ENCODE measurements around the gene KPTN. TPM values are rescaled to one million over a fixed set of nuclear protein-coding genes. Genes with fewer than 3 reads are reported as not detected.

Gene KPTN
- total RNA-seq, 4 donors from 2014 or later: 3.5 to 9.0 (median 5.9) TPM

GRCh38 chr19:47469363-47469700, 14.7 kb downstream of the KPTN start:
- DNase-seq (ENCODE audit: low spot score in 2 of 2): no peak
- intact Hi-C loops (cut with DNase I; ENCODE audit: low total_unique reads): no loop called here
- WGBS, 2 donors: 22 to 23% methylated on average over 6 of the region's 6 CpGs
- no peak for TF ChIP-seq POLR2A (IDR thresholded peaks at IDR 0.05)
- no peak for TF ChIP-seq CTCF (IDR thresholded peaks at IDR 0.05)
- H3K4me3 ChIP-seq (ENCODE audit: low read depth, poor library complexity, severe bottlenecking): no peak overlapping the region

GRCh38 chr19:47467914-47468313, 16.1 kb downstream of the KPTN start:
- no peak for DNase-seq (ENCODE audit: low spot score in 2 of 2)
- TF ChIP-seq CTCF (IDR thresholded peaks at IDR 0.05) (no peak), POLR2A (IDR thresholded peaks at IDR 0.05) (no peak)
- intact Hi-C loops (cut with DNase I; ENCODE audit: low total_unique reads): no loop called here
- WGBS, 2 donors: 38 to 43% methylated on average over 9 of the region's 9 CpGs
- H3K4me3 ChIP-seq (ENCODE audit: low read depth, poor library complexity, severe bottlenecking): no peak overlapping the region

- WGBS, 2 donors: 82 to 89% methylated on average over 27 of the region's 27 CpGs
Observed at GRCh38 chr19:47465957-47466356, 18.1 kb downstream of the KPTN start.

GRCh38 chr19:47464675-47465419, 19.2 kb downstream of the KPTN start:
- H3K4me3 ChIP-seq (ENCODE audit: low read depth, poor library complexity, severe bottlenecking): no peak overlapping the region
- WGBS, 2 donors: 59 to 62% methylated on average over 10 of the region's 10 CpGs
- intact Hi-C loops (cut with DNase I; ENCODE audit: low total_unique reads): no loop called here

More at GRCh38 chr19:47465957-47466356, 18.1 kb downstream of the KPTN start:
- H3K4me3 ChIP-seq (ENCODE audit: low read depth, poor library complexity, severe bottlenecking): no peak overlapping the region
- no peak for DNase-seq (ENCODE audit: low spot score in 2 of 2)
- TF ChIP-seq POLR2A (IDR thresholded peaks at IDR 0.05) (no peak), CTCF (IDR thresholded peaks at IDR 0.05) (no peak)
- intact Hi-C loops (cut with DNase I; ENCODE audit: low total_unique reads): no loop called here

GRCh38 chr19:47461876-47462275, 22.1 kb downstream of the KPTN start:
- TF ChIP-seq CTCF (IDR thresholded peaks at IDR 0.05): no peak
- TF ChIP-seq POLR2A (IDR thresholded peaks at IDR 0.05): no peak
- intact Hi-C loops (cut with DNase I; ENCODE audit: low total_unique reads): no loop called here
- H3K4me3 ChIP-seq (ENCODE audit: low read depth, poor library complexity, severe bottlenecking): no peak overlapping the region
- 84 to 86% methylated on average over 5 of the region's 5 CpGs for WGBS, 2 donors
- no peak for DNase-seq (ENCODE audit: low spot score in 2 of 2)

More at GRCh38 chr19:47464675-47465419, 19.2 kb downstream of the KPTN start:
- DNase-seq (ENCODE audit: low spot score in 2 of 2): no peak
- no peak for TF ChIP-seq CTCF (IDR thresholded peaks at IDR 0.05)
- TF ChIP-seq POLR2A (IDR thresholded peaks at IDR 0.05): no peak

- H3K4me3 ChIP-seq (ENCODE audit: low read depth, poor library complexity, severe bottlenecking): no peak overlapping the region
- 83 to 88% methylated on average over 14 of the region's 14 CpGs for WGBS, 2 donors
- no peak for TF ChIP-seq CTCF (IDR thresholded peaks at IDR 0.05)
- TF ChIP-seq POLR2A (IDR thresholded peaks at IDR 0.05): no peak
- DNase-seq (ENCODE audit: low spot score in 2 of 2): no peak
- intact Hi-C loops (cut with DNase I; ENCODE audit: low total_unique reads): no loop called here
Observed at GRCh38 chr19:47459477-47459876, 24.5 kb downstream of the KPTN start.

All from lower leg skin (tissue), 4 donors.